DOHH2 (cell line): Measurements from ENCODE around the gene HERC3.

Source experiments
- CTCF ChIP-seq: fragments of 200-600 bp; sonication (generic); IDR thresholded peaks from one replicate; pipeline ENCODE4 v1.5.1; 2014; ENCODE audit warnings: antibody characterized with exemption, mild to moderate bottlenecking, low read depth, low read length; ENCODE audit not compliant: poor library complexity, severe bottlenecking
- EZH2phosphoT487 ChIP-seq: fragments of 200-600 bp; sonication (generic); IDR thresholded peaks from 2 replicates; pipeline ENCODE4 v1.6.1; 2017; ENCODE audit warnings: borderline replicate concordance, mild to moderate bottlenecking, antibody characterized with exemption, low read length, moderate library complexity, mixed read lengths

- TF ChIP-seq CTCF (no peak), EZH2phosphoT487 (no peak)
These were observed 7.0 kb downstream of the HERC3 start for GRCh38 chr4:88599298-88599697.
